ENCODE measurements around the gene MAP3K7CL. TPM values are rescaled to one million over a fixed set of nuclear protein-coding genes. Genes with fewer than 3 reads are reported as not detected.

Gene MAP3K7CL, protein sequence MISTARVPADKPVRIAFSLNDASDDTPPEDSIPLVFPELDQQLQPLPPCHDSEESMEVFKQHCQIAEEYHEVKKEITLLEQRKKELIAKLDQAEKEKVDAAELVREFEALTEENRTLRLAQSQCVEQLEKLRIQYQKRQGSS
- total RNA-seq (0.16 TPM in 1 of 2 replicates, not detected in the other), polyA plus RNA-seq (0.59 and 0.64 TPM in 2 replicates)

- 91% methylated on average over 12 of the region's 12 CpGs for WGBS (ENCODE audit: low lambda C conversion rate, missing lambda C conversion rate)
- Histone ChIP-seq H4K20me1 (ENCODE audit: insufficient read depth, poor library complexity, severe bottlenecking) (no peaks in the 10 kb centered on the region), H3K79me2 (no peaks in the 10 kb centered on the region), H3K4me2 (no peak within 1 kb of the TSS), H3K27me3 (no peaks in the 10 kb centered on the region), H3K27ac (no peak within 1 kb of the TSS), H3K4me3 (no peak within 1 kb of the TSS), H3K9me2 (replicated peaks; ENCODE audit: insufficient read depth) (no peaks in the 10 kb centered on the region), H3K36me3 (replicated peaks; ENCODE audit: insufficient read depth, low read depth) (no peaks in the 10 kb centered on the region), H3K4me1 (ENCODE audit: insufficient read depth) (no peaks in the 10 kb centered on the region), H2AFZ (no peak within 1 kb of the TSS), H3K9me3 (ENCODE audit: low read depth) (no peaks in the 10 kb centered on the region)
- TF ChIP-seq, protein P1, sequence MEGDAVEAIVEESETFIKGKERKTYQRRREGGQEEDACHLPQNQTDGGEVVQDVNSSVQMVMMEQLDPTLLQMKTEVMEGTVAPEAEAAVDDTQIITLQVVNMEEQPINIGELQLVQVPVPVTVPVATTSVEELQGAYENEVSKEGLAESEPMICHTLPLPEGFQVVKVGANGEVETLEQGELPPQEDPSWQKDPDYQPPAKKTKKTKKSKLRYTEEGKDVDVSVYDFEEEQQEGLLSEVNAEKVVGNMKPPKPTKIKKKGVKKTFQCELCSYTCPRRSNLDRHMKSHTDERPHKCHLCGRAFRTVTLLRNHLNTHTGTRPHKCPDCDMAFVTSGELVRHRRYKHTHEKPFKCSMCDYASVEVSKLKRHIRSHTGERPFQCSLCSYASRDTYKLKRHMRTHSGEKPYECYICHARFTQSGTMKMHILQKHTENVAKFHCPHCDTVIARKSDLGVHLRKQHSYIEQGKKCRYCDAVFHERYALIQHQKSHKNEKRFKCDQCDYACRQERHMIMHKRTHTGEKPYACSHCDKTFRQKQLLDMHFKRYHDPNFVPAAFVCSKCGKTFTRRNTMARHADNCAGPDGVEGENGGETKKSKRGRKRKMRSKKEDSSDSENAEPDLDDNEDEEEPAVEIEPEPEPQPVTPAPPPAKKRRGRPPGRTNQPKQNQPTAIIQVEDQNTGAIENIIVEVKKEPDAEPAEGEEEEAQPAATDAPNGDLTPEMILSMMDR (IDR thresholded peaks at IDR 0.05; ENCODE audit: poor library complexity), result no peak
- TF ChIP-seq EZH2phosphoT487 (IDR thresholded peaks at IDR 0.05; ENCODE audit: low read depth, severe bottlenecking, unreplicated experiment), result no peak
- TF ChIP-seq EZH2 (IDR thresholded peaks at IDR 0.05; ENCODE audit: borderline replicate concordance), result no peak
- peak; percentile 21 for DNase-seq (ENCODE audit: low spot score)
Observed at GRCh38 chr21:29130270-29130969, at the start of gene MAP3K7CL. TSS of gene MAP3K7CL (plus strand) at chr21:29130644. CDS start at chr21:29133345, 2,701 bp downstream.

GRCh38 chr21:29082046-29082815, 48.2 kb upstream of the MAP3K7CL start:
- no peaks in the 10 kb centered on the region for H3K9me3 ChIP-seq (ENCODE audit: low read depth)
- H3K9me2 ChIP-seq (replicated peaks; ENCODE audit: insufficient read depth), result no peaks in the 10 kb centered on the region
- DNase-seq (ENCODE audit: low spot score), result no peak
- H2AFZ ChIP-seq, result no peak overlapping the region
- H3K4me3 ChIP-seq, result no peak overlapping the region
- no peaks in the 10 kb centered on the region for H3K79me2 ChIP-seq
- WGBS (ENCODE audit: low lambda C conversion rate, missing lambda C conversion rate), result 84% methylated on average over 3 of the region's 3 CpGs
- H3K4me2 ChIP-seq, result no peak overlapping the region
- H3K27ac ChIP-seq, result no peak overlapping the region
- no peaks in the 10 kb centered on the region for H3K4me1 ChIP-seq (ENCODE audit: insufficient read depth)
- no peaks in the 10 kb centered on the region for H4K20me1 ChIP-seq (ENCODE audit: insufficient read depth, poor library complexity, severe bottlenecking)
- H3K27me3 ChIP-seq, result no peaks in the 10 kb centered on the region
- no peaks in the 10 kb centered on the region for H3K36me3 ChIP-seq (replicated peaks; ENCODE audit: insufficient read depth, low read depth)
- TF ChIP-seq, protein P1 (IDR thresholded peaks at IDR 0.05; ENCODE audit: poor library complexity), result no peak
- TF ChIP-seq EZH2 (IDR thresholded peaks at IDR 0.05; ENCODE audit: borderline replicate concordance), result no peak
- no peak for TF ChIP-seq EZH2phosphoT487 (IDR thresholded peaks at IDR 0.05; ENCODE audit: low read depth, severe bottlenecking, unreplicated experiment)

DNA sequence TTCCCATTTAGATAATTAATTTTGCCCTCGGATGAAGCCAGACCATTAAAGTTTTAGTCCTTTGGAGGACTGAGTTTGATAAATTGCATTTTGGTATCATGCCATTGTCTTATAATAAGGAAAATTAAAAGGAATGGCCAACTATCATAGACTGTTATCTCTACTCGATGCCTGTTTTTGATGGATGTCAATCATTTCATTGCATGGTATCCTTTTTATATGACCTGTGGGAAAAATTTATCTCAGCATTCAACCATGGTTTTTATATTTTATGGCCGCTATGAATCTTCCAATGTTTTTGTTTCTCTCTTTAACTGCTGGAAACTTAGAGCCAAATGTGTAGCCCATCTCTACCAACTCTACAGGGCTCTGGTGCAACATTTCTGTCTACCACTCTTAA, 47.1 kb upstream of the MAP3K7CL start:
- Histone ChIP-seq H3K9me2 (replicated peaks; ENCODE audit: insufficient read depth) (no peaks in the 10 kb centered on the region), H2AFZ (no peak overlapping the region), H3K4me3 (no peak overlapping the region), H3K36me3 (replicated peaks; ENCODE audit: insufficient read depth, low read depth) (no peaks in the 10 kb centered on the region), H3K27me3 (no peaks in the 10 kb centered on the region), H3K79me2 (no peaks in the 10 kb centered on the region), H3K4me2 (no peak overlapping the region), H3K27ac (no peak overlapping the region), H3K9me3 (ENCODE audit: low read depth) (no peaks in the 10 kb centered on the region), H4K20me1 (ENCODE audit: insufficient read depth, poor library complexity, severe bottlenecking) (no peaks in the 10 kb centered on the region), H3K4me1 (ENCODE audit: insufficient read depth) (no peaks in the 10 kb centered on the region)
- WGBS (ENCODE audit: low lambda C conversion rate, missing lambda C conversion rate), result 94% methylated on average over 3 of the region's 3 CpGs
- TF ChIP-seq EZH2phosphoT487 (IDR thresholded peaks at IDR 0.05; ENCODE audit: low read depth, severe bottlenecking, unreplicated experiment) (no peak), EZH2 (IDR thresholded peaks at IDR 0.05; ENCODE audit: borderline replicate concordance) (no peak)
- TF ChIP-seq, protein P1 (IDR thresholded peaks at IDR 0.05; ENCODE audit: poor library complexity), result no peak
- DNase-seq (ENCODE audit: low spot score), result no peak
